Chondrocyte (in vitro differentiated cells): Measurements from ENCODE around the gene SYT17. TPM values are rescaled to one million over a fixed set of nuclear protein-coding genes. Genes with fewer than 3 reads are reported as not detected.

Experiments
- DNase-seq: peaks from one replicate; pipeline ENCODE4 v3.0.0; 2021; ENCODE audit warnings: mixed read lengths, low spot score
- H3K27ac Mint-ChIP-seq: one replicate; pipeline ENCODE4 v1.8.0; 2021; ENCODE audit warnings: mild to moderate bottlenecking, moderate library complexity, mixed read lengths; ENCODE audit not compliant: unreplicated experiment
- H3K27me3 Mint-ChIP-seq: 2 replicates; pipeline ENCODE4 v1.8.0; 2021; ENCODE audit warnings: low read depth, mixed read lengths
- H3K36me3 Mint-ChIP-seq: 2 replicates; pipeline ENCODE4 v1.8.0; 2021; ENCODE audit warnings: low read depth, mixed read lengths
- H3K4me1 Mint-ChIP-seq: 2 replicates; pipeline ENCODE4 v1.8.0; 2021; ENCODE audit warnings: low read depth, mild to moderate bottlenecking, mixed read lengths
- H3K4me3 Mint-ChIP-seq: one replicate; pipeline ENCODE4 v1.8.0; 2021; ENCODE audit warnings: mild to moderate bottlenecking, moderate library complexity, mixed read lengths; ENCODE audit not compliant: unreplicated experiment
- H3K9me3 Mint-ChIP-seq: 2 replicates; pipeline ENCODE4 v1.8.0; 2021; ENCODE audit warnings: low read depth, mixed read lengths
- CTCF ChIP-seq: fragments of 200-600 bp; sonication (generic); IDR thresholded peaks from 2 replicates; pipeline ENCODE4 v1.5.0; 2021; ENCODE audit warnings: antibody characterized with exemption, mild to moderate bottlenecking, moderate library complexity
- total RNA-seq: library from RNA; stranded (reverse); gene quantifications from 3 replicates; pipeline ENCODE4 v1.2.1, GENCODE V29; 2021

SYT17 gene
- total RNA-seq, 1 donor from 2014 or later: 0.97 TPM

DNA sequence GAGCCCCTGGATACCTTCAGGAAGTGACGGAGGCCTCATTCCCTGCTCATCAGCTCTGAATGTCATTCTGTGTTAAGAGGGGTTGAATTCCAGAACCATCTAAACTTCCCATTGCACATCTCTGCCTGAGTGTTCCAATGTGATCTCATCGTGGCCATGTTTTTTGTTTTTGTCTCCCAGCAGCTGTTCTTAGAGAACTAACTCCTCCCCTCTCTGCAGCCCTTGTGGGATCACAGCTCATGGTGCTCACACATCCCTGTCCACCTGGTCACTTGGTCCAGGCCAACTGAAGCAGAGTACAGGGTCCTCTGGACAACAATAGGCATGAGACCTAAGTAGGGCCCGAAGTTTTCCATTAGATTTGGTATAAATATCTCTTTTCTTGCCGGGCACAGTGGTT is 6.0 kb upstream of the SYT17 start:
- Mint-ChIP-seq H3K4me3 (no peak overlapping the region), H3K4me1 (no peaks in the 10 kb centered on the region), H3K9me3 (peaks cover 4% of the 10 kb centered on the region), H3K36me3 (no peaks in the 10 kb centered on the region), H3K27ac (no peak overlapping the region), H3K27me3 (peaks cover 10% of the 10 kb centered on the region)
- TF ChIP-seq CTCF: no peak
- DNase-seq: no peak

- Mint-ChIP-seq H3K27me3 (peaks cover 4% of the 10 kb centered on the region), H3K4me1 (no peaks in the 10 kb centered on the region), H3K27ac (no peak overlapping the region), H3K9me3 (peaks cover 4% of the 10 kb centered on the region), H3K4me3 (no peak overlapping the region), H3K36me3 (no peaks in the 10 kb centered on the region)
- TF ChIP-seq CTCF: no peak
- no peak for DNase-seq
Measured at GRCh38 chr16:19163215-19163614, 4.8 kb upstream of the SYT17 start.

- TF ChIP-seq CTCF: no peak
- H3K4me3 Mint-ChIP-seq: no peak overlapping the region
- H3K36me3 Mint-ChIP-seq: no peaks in the 10 kb centered on the region
- peaks cover 5% of the 10 kb centered on the region for H3K27me3 Mint-ChIP-seq
- no peak overlapping the region for H3K27ac Mint-ChIP-seq
- H3K9me3 Mint-ChIP-seq: peaks cover 4% of the 10 kb centered on the region
- no peaks in the 10 kb centered on the region for H3K4me1 Mint-ChIP-seq
- no peak for DNase-seq
Measured at GRCh38 chr16:19164285-19164684, 3.8 kb upstream of the SYT17 start.

GRCh38 chr16:19165101-19165500 is 2.9 kb upstream of the SYT17 start:
- Mint-ChIP-seq H3K27me3 (peaks cover 13% of the 10 kb centered on the region), H3K9me3 (peaks cover 4% of the 10 kb centered on the region), H3K4me1 (no peaks in the 10 kb centered on the region), H3K4me3 (no peak overlapping the region), H3K36me3 (no peaks in the 10 kb centered on the region), H3K27ac (no peak overlapping the region)
- no peak for TF ChIP-seq CTCF
- DNase-seq: no peak

DNA sequence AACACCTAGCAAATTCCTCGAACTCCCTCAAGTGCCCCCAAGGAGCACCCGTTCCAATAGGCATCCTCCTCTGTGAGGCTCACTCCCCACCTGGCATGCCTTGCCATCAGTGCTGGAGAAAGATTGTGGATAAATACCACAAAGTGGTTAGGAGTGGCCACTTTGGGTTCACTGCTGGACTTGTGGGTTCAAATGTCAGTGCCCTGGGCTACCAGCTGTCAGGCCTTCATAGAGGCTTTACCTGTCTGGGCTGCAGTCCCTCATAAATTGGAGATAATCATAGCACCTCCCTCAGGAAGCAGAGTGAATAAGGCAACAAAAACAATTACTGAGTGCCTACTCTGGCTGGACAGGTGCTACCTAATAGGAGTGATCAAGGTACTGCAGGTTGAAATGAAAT is 1.5 kb upstream of the SYT17 start:
- no peak overlapping the region for H3K4me3 Mint-ChIP-seq
- H3K9me3 Mint-ChIP-seq: peaks cover 4% of the 10 kb centered on the region
- H3K4me1 Mint-ChIP-seq: no peaks in the 10 kb centered on the region
- DNase-seq: no peak
- no peak overlapping the region for H3K27ac Mint-ChIP-seq
- peaks cover 18% of the 10 kb centered on the region for H3K27me3 Mint-ChIP-seq
- no peaks in the 10 kb centered on the region for H3K36me3 Mint-ChIP-seq
- no peak for TF ChIP-seq CTCF
